Activated CD4-positive, alpha-beta T cell treated with anti-CD3 and anti-CD28 coated beads, Interleukin-2, amount 50 U/mL, for 24 hours (primary cell): ENCODE data around the gene GPANK1.

Source experiments
- DNase-seq, 2 donors: peaks; one replicate each; pipeline ENCODE4 v3.0.0-alpha.2; 2020; ENCODE audit warnings: low read depth in 1 of 2, low spot score in 1 of 2

The GPANK1 gene

DNA sequence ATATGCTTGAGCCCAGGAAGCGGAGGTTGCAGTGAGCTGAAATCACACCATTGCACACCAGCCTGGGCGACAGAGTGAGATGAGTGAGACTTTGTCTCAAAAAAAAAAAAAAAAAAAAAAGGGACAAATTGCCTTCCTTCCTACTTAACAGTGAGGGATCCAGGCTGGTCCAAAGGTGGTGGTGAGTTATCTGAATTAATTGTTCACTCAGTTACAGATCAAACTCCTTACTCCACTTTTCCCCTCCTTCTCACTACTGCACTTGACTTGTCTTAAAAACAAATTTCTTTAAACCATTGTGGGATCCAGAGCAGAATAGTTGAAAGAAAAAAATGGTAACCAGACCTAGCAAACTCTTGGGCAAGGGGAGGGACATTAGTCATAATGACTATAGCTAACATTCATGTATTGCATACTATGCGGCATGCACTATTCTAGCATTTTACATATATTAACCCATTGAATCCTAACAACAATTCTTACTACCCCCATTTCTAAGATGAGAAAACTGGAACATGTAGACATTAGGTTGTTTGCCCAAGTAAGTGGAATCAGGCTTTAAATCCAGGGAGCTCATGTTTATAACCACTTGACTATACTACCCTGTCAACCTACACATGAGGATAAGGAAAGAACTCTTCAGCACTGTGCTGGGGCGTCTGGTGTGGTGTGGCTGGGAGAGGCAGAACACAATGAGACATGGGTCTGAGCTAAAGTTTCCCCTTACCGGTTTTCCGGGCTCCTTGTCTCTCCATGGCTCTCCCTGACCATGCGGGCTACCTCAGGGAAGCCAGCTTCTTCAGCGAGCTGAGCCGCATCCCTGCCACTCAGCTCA, 1.5 kb downstream of the GPANK1 start:
- no peak for DNase-seq

DNA sequence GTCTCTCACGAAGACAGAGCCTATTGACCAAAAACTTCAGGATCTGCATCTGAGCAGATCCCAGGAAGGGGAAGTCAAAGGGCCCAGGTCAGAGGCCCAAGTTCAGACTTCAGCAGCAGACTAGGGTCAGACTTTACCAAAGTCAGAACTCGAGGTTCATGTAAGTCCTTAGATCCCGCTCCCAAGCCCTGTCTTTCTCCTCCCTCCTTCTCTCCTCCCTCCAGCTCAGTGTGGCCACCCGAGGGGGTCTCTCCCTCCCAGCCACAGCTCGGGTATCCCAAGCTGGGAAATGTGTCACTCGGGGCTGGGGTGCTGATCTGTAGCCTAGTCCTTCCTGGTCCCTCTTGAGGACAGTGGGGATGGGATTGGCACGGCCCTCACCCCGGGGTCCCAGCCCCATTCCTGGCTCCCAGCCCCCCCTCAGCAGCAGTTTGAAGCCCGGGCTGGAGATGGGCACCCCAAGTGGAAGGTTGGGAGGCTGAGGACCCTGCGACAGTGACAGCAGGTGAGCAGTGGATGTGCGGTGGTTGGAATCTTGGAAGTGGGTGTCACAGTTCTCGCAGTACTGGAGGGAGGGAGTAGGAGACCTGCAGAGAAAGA, 2.6 kb downstream of the GPANK1 start:
- no peak for DNase-seq

DNA sequence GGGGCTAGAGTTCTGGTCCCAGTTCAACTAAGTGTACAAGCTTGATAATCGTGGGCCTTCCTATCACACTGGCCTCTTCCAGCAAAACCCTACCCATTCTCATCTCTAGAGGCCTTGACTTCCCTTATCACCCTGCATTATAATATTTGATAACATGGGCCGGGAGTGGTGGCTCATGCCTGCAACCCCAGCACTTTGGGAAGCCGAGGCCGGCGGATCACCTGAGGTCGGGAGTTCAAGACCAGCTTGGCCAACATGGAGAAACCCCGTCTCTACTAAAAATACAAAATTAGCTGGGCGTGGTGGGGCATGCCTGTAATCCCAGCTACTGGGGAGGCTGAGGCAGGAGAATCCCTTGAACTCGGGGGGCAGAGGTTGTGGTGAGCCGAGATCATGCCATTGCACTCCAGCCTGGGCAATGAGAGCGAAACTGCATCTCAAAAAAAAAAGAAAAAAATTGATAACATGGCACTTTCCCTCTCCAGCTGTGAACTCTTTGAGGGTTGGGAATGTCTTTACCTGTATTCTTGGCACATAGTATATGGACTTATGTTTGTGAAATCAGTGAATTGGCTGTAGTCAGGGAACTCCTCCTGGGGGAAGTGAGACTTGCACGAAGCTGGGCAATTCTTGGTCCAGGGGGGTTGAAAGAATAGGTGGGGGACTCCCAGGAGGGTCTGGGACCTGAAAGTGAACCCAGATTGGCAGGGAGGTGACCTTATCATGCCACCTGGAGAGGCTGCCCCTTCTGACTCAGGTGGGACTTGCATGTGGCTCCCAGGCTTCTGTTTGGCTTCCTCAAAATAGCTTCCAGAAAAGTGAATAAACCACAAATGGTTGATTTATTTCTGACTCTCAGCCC, 3.3 kb downstream of the GPANK1 start:
- no peak for DNase-seq

DNA sequence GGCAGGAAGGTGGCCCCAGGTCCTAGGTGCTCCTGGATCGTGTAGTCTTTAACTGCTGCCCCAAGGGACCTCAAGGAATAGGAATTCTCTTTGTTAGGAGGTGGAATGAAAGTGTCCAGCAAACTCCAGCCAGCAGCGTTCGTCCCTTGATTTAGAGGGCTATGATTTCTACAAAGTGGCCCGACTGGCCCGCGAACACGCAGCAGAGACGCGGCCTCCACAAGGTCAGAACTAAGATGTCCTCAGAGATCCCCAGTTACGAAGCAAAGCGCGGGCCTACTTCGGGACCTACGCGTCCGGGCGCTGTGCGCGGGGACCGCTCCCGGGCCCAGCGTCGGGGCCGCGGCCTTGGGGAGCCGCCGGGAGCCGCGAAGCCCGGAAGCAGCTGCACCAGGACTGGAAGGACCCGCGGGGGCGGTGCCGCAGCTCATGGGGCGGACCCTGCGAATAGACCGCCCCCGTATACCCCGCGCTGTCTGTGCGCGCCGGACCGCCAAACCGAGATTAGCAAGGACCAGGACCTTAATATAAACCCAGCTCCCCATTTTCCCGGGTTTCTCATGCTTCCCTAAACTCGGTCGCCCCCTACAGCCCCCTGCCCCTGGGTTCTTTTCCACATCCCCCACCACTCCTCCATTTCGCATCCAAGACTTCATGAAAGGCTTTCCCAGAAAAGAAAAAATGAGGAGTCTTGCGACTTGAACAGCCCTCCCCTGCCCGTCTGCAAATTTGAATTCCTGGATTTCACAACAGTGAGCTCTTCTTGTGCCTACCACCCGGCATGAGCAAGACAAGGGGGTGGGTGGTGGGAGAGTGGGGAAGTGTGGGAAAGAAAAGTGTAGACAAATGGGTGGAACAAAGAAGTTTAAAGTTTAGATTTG, 4.2 kb downstream of the GPANK1 start, which contains the start of gene C6orf47:
TSS of gene C6orf47 (minus strand) at position 398 of the 881 bp plus-strand sequence. CDS start 831 bp downstream, outside the sequence.
- peak; percentile 32 to 63 for DNase-seq

DNA sequence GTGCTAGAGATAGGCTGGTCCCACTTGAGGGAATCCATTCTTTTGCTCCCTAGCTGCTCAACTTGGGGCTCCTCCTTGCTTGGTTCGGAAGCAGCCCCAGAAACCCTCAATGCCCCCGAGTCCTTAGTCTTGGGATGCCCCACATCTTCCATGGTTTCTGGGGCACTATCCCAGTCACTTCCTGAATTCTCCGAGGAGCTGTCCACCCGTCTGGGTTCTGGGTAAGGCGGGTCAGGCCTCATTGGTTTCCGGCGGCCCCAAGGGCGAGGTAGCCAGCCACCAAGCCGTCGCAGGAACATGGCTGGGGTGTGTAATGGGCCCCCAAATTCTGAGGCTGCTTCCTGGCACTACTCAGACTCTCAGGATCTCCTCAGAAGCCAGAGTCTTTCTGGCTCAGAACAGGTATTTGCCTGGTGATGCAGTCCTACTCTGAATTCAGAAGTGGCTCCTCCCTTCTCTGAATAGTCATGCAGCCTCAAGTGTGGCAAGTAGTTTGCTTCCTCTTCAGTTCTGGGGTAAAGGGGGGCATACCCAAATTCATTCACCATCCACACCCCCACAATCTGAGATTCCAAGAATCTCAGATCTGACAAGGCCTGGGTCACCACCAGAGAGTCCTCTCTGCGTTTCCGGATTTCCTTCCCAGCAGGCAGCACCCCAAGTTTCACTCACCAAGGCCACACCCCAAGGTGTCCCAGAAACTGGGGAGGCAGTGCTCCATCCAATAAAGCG, 5.0 kb downstream of the GPANK1 start:
- DNase-seq = no peak

DNA sequence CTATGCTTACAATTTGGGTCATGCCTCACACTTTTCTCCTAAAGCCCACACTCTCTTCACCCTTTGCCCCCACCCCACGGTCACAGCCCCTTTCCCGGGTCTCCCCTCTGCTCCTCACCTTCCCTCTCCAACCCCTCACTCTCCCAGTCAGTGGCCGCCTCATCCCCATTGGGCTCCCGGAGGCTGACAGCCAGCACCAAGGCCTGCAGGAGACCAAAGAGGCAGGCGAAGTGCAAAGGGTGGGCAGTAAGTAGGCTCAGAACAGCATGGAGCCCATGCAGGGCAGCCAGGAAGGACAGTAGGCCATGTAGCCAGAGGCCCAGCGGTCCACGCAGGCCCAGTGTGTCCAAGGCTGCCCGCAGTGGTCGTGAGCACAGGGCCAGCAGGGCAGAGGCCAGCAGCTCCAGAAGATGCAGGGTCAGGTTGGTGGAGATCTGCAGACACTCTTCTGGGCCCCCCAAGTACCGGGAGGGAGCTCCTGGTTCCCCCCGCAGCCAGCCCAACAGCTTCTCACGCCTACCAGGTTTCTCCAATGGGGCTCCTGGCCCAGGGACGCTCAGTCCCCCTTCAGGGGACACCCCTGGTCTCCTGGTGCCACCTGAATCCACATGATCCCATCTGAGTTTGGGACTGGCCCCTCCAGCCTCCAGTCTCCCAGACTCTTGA, 5.7 kb downstream of the GPANK1 start:
- DNase-seq = no peak

- DNase-seq = no peak
These were observed 6.6 kb downstream of the GPANK1 start for GRCh38 chr6:31658158-31658688.

DNA sequence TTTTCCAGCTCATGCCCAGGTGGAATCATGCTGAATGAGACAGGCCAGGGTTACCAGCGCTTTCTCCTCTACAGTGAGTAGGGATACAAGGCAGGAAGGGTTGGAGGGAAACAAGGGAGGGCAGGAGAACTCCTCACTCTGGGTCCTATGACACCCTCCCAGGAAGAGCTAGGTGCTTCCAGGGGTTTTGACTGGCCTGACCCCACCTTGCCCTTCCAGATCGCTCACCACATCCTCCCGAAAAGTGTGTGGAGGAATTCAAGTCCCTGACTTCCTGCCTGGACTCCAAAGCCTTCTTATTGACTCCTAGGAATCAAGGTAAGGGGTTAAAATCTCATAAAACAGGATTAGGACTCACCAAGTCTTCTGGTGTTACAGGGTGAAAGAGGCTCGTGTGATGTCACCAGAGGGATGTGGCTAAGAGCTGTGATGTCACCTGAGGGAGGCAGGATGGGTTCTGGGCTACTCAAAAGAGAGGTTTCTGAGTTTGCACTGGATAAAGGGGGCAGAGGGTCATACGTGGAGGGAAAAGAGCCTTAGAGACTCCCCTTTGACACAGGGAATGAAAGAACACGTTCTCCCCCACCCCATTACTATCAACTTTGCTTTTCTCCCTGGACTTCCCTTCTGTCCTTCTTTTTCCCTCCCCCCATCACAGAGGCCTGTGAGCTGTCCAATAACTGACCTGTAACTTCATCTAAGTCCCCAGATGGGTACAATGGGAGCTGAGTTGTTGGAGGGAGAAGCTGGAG, 7.2 kb downstream of the GPANK1 start:
- no peak for DNase-seq

DNA sequence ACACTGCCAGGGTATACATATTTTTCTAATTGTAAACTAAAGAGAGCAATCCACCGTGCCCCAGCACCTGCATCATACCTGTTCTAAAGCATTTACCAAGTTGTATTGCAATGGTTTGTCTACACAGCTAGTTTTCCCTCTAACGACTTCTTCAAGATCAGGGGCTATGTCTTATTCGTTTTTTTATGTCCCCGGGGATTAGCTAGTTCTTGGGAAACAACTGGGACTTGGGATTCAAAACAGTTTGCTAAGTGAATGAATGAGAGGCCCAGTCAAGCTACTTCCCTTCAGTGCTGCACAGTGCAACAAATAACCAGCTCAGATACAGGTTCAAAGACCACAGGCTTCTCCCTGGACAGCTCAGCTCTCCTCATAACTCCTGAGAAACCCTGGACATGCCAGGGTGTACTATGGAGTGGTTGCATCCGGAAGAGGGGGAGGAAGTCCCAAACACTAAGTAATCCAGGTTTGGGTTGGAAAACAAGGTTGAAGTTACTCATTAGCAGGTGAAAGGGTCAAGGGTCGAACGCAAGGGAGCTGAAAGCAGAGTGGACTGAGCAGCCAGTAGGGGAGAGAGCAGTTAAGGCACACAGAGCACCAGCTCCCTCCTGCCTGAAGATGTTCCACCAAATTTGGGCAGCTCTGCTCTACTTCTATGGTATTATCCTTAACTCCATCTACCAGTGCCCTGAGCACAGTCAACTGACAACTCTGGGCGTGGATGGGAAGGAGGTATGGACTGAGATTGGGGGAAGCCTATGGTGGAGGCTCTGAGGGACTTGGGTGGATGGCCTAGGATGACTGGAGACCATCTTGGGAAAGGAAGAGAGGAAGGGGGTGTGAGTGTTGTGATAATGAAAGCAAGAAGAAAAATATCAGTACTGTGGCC, 9.2 kb downstream of the GPANK1 start, which contains the start of gene APOM:
TSS of gene APOM (plus strand) at position 546 of the 889 bp plus-strand sequence. CDS start at position 619, 73 bp downstream.
- no peak for DNase-seq

DNA sequence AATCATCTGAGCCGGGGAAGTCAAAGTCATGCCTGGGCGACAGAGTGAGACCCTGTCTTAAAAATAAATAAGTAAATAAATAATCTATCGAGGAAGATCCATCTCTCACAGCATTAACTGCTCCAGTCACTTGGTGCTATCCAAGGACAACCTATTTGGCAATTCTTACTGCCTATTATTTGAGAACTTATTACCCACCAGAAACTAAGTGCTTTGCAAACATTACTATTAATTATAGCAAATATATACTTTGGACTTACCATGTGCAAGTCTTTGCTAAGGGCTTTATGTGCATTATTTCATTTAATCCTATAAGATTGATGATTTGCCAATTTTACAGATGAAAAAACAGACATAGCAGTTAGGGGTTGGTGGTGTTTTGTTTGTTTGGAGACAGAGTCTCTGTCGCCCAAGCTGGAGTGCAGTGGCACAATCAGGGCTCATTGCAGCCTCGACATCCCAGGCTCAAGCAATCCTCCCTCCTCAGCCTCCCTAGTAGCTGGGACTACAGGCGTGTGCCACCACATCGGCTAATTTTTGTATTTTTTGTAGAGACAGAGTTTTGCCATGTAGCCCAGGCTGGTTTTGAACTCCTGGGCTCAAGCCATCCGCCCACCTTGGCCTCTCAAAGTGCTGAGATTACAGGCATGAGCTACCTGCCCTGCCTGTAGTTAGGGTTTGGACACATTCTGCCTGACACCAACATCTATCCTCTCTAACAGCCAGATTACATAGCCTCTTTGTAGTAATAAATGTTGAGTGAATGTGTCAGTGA, 10.0 kb downstream of the GPANK1 start:
- DNase-seq = no peak

DNA sequence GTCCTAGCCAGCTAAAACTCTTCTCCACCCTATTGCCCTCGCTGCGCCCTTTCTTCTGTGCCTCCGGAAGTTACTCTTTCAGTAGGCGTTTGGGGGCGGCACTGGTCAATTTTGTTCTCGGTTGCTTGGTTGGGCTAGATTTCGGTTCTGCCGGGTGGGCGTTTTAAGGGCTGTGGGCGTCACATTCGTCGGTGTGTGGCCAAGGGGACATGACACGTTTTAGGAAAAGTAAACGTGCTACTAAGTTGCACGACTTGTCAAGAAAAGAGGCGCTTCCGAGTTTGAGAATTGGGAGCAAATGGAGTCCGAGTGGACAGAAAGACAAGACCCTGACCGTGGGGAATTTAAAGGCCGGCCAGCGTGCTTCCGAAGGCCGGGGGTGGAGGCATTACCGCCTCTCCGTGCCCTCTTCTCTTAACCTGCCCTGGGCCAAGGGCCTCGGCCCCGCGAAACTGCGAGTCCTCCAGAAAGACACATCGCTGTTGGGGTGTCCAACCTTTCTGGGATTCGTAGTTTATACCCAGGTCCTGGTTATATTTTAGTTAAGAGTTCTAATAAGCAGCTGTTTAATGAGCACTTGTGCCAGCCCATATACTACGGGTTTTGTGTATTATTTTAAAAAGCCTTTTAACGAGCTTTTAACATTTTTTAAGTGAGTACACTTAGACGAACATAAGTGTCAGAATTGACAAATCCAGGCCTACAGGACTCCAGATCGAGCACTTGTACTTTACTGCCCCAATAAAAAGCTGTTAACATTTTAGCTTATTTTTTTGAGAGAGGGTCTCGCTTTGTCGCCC, 11.7 kb downstream of the GPANK1 start:
- peak in 1 of 2 donors; percentile 80 for DNase-seq

GRCh38 chr6:31651602-31652191, 13.1 kb downstream of the GPANK1 start:
- no peak for DNase-seq

DNA sequence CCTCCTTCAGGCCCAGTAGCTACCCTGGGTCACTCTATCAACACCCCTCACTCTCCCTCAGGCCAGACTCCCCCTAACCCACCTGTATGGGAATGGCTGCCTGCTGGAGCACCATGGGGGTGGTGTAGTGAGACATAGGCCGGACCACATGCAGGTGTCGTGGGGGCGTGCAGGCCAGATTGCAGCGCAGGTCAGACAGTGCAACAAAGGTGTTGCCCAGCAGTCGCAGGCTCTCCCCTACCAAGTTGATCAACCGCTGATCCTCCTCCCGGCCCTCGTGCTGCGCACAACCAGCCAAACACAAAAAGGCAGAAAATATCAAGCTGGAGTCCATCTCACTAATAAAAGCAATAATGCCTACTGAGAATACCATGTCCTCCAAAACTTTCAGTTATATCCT, 19.5 kb downstream of the GPANK1 start:
- DNase-seq = no peak

DNA sequence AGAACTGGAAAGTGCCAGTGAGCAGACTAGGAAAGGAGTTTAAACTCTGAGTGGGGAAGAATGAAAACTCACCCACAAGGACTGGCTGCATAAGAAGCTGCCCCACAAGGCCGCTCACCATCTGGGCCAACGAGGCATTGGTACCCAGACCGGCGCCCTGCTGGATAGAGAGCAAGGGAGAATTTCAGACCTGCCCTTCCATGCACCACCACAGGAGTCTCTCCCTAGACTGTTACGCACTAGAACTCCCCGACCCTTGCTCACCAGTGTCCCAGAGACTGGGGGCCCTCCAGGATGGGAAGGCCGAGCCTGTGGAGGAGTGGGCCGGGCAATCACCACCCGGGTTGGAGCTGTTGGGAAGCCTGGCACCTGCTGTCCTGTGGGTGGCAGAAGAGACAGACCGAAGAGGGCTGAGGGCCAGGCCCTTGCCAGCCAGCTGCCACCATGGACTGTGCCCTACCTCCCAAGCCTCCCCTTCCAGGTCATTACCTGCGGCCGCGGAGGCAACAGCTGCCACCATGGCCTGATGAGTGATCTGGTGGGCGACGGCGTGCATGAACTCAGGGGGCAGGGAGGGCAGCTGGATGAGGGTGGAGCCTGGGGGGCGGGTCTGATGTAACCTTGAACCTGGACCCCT, 20.9 kb downstream of the GPANK1 start:
- DNase-seq = no peak
